SU-DHL-6 (cell line): ENCODE measurements around the gene TSC22D4.

ENCODE experiments used
- H2AFZ ChIP-seq: fragments of 200-600 bp; sonication (generic); 2 replicates; pipeline ENCODE4 v1.6.1; 2014; ENCODE audit warnings: low read depth, mild to moderate bottlenecking, moderate library complexity, mixed read lengths, antibody characterized with exemption, low read length; ENCODE audit not compliant: severe bottlenecking
- H3F3A ChIP-seq: fragments of 200-600 bp; shearing (Covaris generic); 2 replicates; pipeline ENCODE4 v1.6.0; 2016; ENCODE audit warnings: antibody characterized with exemption, mild to moderate bottlenecking; ENCODE audit not compliant: insufficient read depth
- H3K27ac ChIP-seq: fragments of 200-600 bp; sonication (generic); 2 replicates; pipeline ENCODE4 v1.5.1; 2016; ENCODE audit warnings: low read depth, mild to moderate bottlenecking, low read length, moderate library complexity, mixed read lengths
- H3K27me3 ChIP-seq: fragments of 200-600 bp; sonication (generic), shearing (Covaris generic); 2 replicates; pipeline ENCODE4 v1.6.0; 2014; ENCODE audit warnings: mild to moderate bottlenecking, low read length
- H3K36me3 ChIP-seq: fragments of 200-600 bp; sonication (generic); 2 replicates; pipeline ENCODE4 v1.6.1; 2014; ENCODE audit warnings: mild to moderate bottlenecking, low read length, mixed read lengths
- H3K4me2 ChIP-seq: fragments of 300-600, 200-600 bp; shearing (Covaris generic), sonication (generic); 2 replicates; pipeline ENCODE4 v1.6.0; 2014; ENCODE audit warnings: low read length, low read depth, mild to moderate bottlenecking; ENCODE audit not compliant: poor library complexity, severe bottlenecking
- H3K4me3 ChIP-seq: fragments of 200-600 bp; sonication (generic); 2 replicates; pipeline ENCODE4 v1.5.1; 2014; ENCODE audit warnings: antibody characterized with exemption, low read length, mild to moderate bottlenecking, mixed read lengths; ENCODE audit not compliant: insufficient read depth, poor library complexity, severe bottlenecking
- H3K79me2 ChIP-seq: fragments of 200-600 bp; sonication (generic); 2 replicates; pipeline ENCODE4 v1.6.1; 2014; ENCODE audit warnings: mild to moderate bottlenecking, low read length, moderate library complexity; ENCODE audit not compliant: insufficient read depth
- H3K9ac ChIP-seq: fragments of 200-600 bp; sonication (generic); 2 replicates; pipeline ENCODE4 v1.7.0; 2014; ENCODE audit warnings: mild to moderate bottlenecking, low read length
- H3K9me2 ChIP-seq: fragments of 200-600 bp; sonication (generic); replicated peaks from 2 replicates; pipeline ENCODE4 v1.6.1; 2014; ENCODE audit warnings: low read length; ENCODE audit not compliant: insufficient read depth
- H3K9me3 ChIP-seq: fragments of 200-600 bp; sonication (generic); 2 replicates; pipeline ENCODE4 v1.6.1; 2014; ENCODE audit warnings: low read length, mixed read lengths; ENCODE audit not compliant: insufficient read depth
- H4K20me1 ChIP-seq: fragments of 200-600 bp; sonication (generic); 2 replicates; pipeline ENCODE4 v1.6.1; 2014; ENCODE audit warnings: low read depth, mild to moderate bottlenecking, antibody characterized with exemption, low read length, moderate library complexity, mixed read lengths
- EZH2phosphoT487 ChIP-seq: fragments of 200-600 bp; sonication (generic), shearing (Covaris generic); conservative IDR thresholded peaks from 2 replicates; pipeline ENCODE4 v1.6.1; 2018; ENCODE audit warnings: mild to moderate bottlenecking, antibody characterized with exemption, low read length, moderate library complexity, mixed read lengths
- TF ChIP-seq, protein P1 (sequence below): fragments of 200-600 bp; sonication (generic); IDR thresholded peaks from one replicate; pipeline ENCODE4 v1.5.1; 2017; ENCODE audit warnings: antibody characterized with exemption, mild to moderate bottlenecking, low read length, moderate library complexity; ENCODE audit not compliant: insufficient read depth, poor library complexity, severe bottlenecking

Gene TSC22D4

DNA sequence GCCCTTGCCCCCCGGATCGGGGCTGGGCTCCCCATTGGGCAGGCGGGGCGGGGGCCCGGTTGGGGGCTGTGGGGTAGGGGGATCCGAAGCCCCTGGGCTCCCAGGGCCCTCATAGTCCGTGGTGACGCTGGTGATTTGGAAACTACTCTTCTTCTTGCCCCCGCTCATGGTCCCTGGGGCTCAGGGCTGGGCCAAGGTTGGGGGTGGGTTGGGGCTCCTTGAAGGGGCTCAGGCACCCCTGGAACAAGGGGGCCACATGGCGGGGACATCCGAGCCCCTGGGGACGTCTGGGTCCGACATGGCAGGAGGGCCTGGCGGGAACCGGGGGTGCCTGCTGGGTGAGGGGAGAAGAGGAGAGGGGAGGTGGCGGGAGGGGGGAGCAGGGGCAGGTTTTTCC, 1.1 kb downstream of the TSC22D4 start:
- H3K4me2 ChIP-seq, result peak overlapping the region; percentile 94
- no peaks in the 10 kb centered on the region for H3K27me3 ChIP-seq
- TF ChIP-seq, protein P1, sequence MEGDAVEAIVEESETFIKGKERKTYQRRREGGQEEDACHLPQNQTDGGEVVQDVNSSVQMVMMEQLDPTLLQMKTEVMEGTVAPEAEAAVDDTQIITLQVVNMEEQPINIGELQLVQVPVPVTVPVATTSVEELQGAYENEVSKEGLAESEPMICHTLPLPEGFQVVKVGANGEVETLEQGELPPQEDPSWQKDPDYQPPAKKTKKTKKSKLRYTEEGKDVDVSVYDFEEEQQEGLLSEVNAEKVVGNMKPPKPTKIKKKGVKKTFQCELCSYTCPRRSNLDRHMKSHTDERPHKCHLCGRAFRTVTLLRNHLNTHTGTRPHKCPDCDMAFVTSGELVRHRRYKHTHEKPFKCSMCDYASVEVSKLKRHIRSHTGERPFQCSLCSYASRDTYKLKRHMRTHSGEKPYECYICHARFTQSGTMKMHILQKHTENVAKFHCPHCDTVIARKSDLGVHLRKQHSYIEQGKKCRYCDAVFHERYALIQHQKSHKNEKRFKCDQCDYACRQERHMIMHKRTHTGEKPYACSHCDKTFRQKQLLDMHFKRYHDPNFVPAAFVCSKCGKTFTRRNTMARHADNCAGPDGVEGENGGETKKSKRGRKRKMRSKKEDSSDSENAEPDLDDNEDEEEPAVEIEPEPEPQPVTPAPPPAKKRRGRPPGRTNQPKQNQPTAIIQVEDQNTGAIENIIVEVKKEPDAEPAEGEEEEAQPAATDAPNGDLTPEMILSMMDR, result no peak
- TF ChIP-seq EZH2phosphoT487, result no peak
- peaks cover 9% of the 10 kb centered on the region; the same call in 1 of the 2 replicates for H3F3A ChIP-seq
- H3K9me2 ChIP-seq, result no peaks in the 10 kb centered on the region
- H3K79me2 ChIP-seq, result peaks cover 19% of the 10 kb centered on the region; the same call in 1 of the 2 replicates
- H3K9me3 ChIP-seq, result no peaks in the 10 kb centered on the region
- peak overlapping the region; percentile 88 for H3K9ac ChIP-seq
- H3K36me3 ChIP-seq, result no peaks in the 10 kb centered on the region
- peak overlapping the region; percentile 54 for H3K27ac ChIP-seq
- H2AFZ ChIP-seq, result peak overlapping the region; percentile 68
- H4K20me1 ChIP-seq, result no peaks in the 10 kb centered on the region
- peak overlapping the region; percentile 93 for H3K4me3 ChIP-seq

DNA sequence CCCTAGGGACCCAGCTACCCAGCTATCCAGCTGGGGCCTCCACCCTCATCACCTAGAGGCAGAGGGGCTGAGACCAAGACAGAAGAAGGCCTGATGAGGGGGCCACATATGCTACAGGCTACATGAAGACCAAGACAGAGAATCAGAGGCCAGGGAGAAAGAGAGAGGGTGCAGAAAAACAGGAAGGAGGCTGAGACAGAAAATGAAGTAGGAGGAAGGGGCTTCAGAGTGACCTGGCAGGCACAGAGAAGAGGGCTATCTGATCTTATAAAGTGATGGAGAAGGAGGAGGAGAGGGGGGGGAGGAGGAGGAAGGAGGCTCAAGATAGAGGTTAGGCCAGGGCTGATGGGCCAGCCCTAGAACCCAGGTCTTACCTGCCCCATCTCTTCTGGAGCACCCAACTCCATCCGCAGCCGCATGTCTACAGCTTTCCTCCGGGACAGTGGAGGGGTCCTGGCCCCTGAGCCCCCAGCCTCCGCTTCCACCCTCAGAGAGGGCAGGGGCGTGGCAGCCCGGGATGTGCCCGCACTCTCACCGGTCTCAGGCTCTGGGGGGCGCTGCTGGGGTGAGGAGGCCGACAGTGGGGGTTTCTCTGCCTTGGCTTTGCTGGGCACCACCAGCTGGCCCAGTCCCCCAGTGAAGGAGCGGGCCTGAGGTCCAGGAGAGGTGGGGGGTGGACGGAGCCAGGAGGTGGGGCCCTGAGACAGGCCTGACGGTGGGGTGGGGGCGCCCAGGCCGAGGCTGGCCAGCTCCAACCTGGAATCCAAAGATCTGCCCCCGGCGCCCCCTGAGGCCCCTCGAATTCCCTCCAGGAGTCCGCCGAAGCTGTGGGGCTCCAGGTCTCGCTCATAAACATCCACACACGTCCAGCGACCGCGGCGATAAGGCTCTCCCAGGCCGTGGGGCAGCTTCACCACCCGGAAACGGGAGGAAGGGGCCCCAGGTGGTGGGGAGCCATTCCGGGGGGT, 1.8 kb downstream of the TSC22D4 start:
- H3K27ac ChIP-seq, result peak overlapping the region; percentile 54
- peaks cover 9% of the 10 kb centered on the region; the same call in 1 of the 2 replicates for H3F3A ChIP-seq
- no peaks in the 10 kb centered on the region for H3K9me3 ChIP-seq
- H3K79me2 ChIP-seq, result peaks cover 19% of the 10 kb centered on the region; the same call in 1 of the 2 replicates
- no peaks in the 10 kb centered on the region for H3K36me3 ChIP-seq
- H3K4me3 ChIP-seq, result peak overlapping the region; percentile 93
- H3K27me3 ChIP-seq, result no peaks in the 10 kb centered on the region
- H3K4me2 ChIP-seq, result peak overlapping the region; percentile 94
- H3K9me2 ChIP-seq, result no peaks in the 10 kb centered on the region
- no peak overlapping the region for H2AFZ ChIP-seq
- TF ChIP-seq EZH2phosphoT487, result no peak
- TF ChIP-seq, protein P1, result peak; percentile 59
- H3K9ac ChIP-seq, result peak overlapping the region; percentile 88
- H4K20me1 ChIP-seq, result no peaks in the 10 kb centered on the region

DNA sequence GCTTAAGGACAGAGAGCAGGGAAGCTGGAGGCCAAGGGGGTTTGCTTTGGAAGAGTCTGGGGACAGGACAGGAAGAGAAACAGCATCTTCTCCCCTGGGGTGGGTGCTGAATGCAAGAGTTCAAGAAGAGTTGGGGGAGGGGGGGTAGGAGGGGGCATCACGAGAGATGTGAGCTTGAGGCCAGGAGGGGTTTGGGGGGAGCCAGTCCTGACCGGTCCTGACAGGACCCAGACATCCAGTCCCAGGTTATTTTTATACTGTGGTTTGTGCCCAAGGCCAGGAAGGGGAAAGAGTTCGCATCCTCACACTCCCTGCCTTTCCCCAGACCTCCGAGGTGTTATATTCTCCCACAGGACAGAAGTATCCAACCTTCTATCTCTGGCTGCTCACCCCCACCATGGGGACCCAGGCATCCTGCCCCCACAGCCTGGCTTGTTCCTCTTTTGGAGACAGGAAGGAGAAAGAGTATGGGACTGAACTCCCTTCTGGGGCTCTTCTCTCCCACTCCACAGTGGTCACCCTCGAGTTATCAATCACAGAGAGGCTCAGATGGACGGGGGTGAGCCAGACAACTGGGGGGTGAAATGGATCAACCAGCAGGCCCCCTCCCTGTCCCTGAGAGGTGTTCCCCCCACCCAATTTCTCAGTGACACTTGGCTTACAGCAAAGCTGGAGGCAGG, 2.8 kb downstream of the TSC22D4 start:
- H2AFZ ChIP-seq, result no peak overlapping the region
- H3K9me2 ChIP-seq, result no peaks in the 10 kb centered on the region
- H3K36me3 ChIP-seq, result no peaks in the 10 kb centered on the region
- H3K79me2 ChIP-seq, result peaks cover 19% of the 10 kb centered on the region; the same call in 1 of the 2 replicates
- H3K27ac ChIP-seq, result no peak overlapping the region
- TF ChIP-seq, protein P1, result no peak
- TF ChIP-seq EZH2phosphoT487, result no peak
- H3F3A ChIP-seq, result peaks cover 5% of the 10 kb centered on the region; the same call in 1 of the 2 replicates
- H3K4me2 ChIP-seq, result peak overlapping the region; percentile 94
- peak overlapping the region; percentile 88; the same call in 1 of the 2 replicates for H3K9ac ChIP-seq
- no peaks in the 10 kb centered on the region for H3K9me3 ChIP-seq
- no peak overlapping the region for H3K4me3 ChIP-seq
- no peaks in the 10 kb centered on the region for H4K20me1 ChIP-seq
- no peaks in the 10 kb centered on the region for H3K27me3 ChIP-seq
